K562 (cell line): Measurements from ENCODE around the gene ARHGEF7. TPM values are rescaled to one million over a fixed set of nuclear protein-coding genes. Genes with fewer than 3 reads are reported as not detected.

Source experiments
- ATAC-seq: fragments of 200-7000 bp; cut with Tn5 transposase; 3 replicates; pipeline ENCODE4 v1.9.1; 2020; ENCODE audit warnings: moderate library complexity
- BruUV-seq: library from RNA; stranded (reverse); fragments of 400-500 nt; replicated peaks from 2 replicates; lab custom pipeline; 2021; lab: Mats Ljungman, UMichigan
- CTCF ChIA-PET: fragments of 300-600 bp; formaldehyde crosslinking; extraction: SDS; loops from one replicate; lab custom pipeline; 2021; ENCODE audit warnings: low intra/inter-chr PET ratio; lab: Yijun Ruan, JAX
- POLR2A ChIA-PET: fragments of 300-600, 350-650 bp; sonication (Branson Sonifier 250); formaldehyde crosslinking; extraction: SDS; loops from one replicate; lab custom pipeline; 2021; ENCODE audit warnings: antibody characterized with exemption, inconsistent platforms; lab: Yijun Ruan, JAX
- DNase-seq, 4 experiments: peaks; one replicate each; pipeline versions ENCODE4 v3.0.0 to v3.0.0-alpha.2; 2011 to 2018; ENCODE audit warnings: low spot score in 3 of 4, mixed read lengths in 3 of 4; ENCODE audit errors: extremely low read depth in 1 of 4
- FAIRE-seq: peaks from 2 replicates; lab custom pipeline; 2011; peaks lifted over from hg19 to GRCh38; lab: Jason Lieb, UNC
- H2AFZ ChIP-seq: 2 replicates; pipeline ENCODE4 v1.6.0; 2011; ENCODE audit warnings: low read depth, low read length, control low read depth, inconsistent platforms
- H3K27ac ChIP-seq: fragments of 200-600 bp; 3 replicates; pipeline ENCODE4 v1.8.0; 2011; ENCODE audit warnings: low read depth, mild to moderate bottlenecking, control low read depth, inconsistent platforms, low read length, moderate library complexity, mixed read lengths; ENCODE audit errors: extremely low read depth
- H3K27me3 ChIP-seq, 2 experiments: fragments of 300-600 bp in 1 of 2; 2 replicates in 1 of 2; 3 replicates in 1 of 2; pipeline versions ENCODE4 v1.6.0 to v1.8.0; 2011; ENCODE audit warnings: inconsistent platforms in 2 of 2, low read length in 2 of 2, mild to moderate bottlenecking in 1 of 2, mixed read lengths in 1 of 2, moderate library complexity in 1 of 2; ENCODE audit not compliant: control insufficient read depth in 2 of 2, insufficient read depth in 2 of 2
- H3K36me3 ChIP-seq: fragments of 300-600 bp; 3 replicates; pipeline ENCODE4 v1.8.0; 2011; ENCODE audit warnings: mild to moderate bottlenecking, low read length, inconsistent platforms; ENCODE audit not compliant: control insufficient read depth, insufficient read depth
- H3K4me1 ChIP-seq, 2 experiments: fragments of 200-600 bp in 1 of 2; replicated peaks in 1 of 2; 2 replicates in 1 of 2; 3 replicates in 1 of 2; pipeline versions ENCODE4 v1.5.1 to v1.8.0; 2011; ENCODE audit warnings: inconsistent platforms in 2 of 2, low read length in 2 of 2, mild to moderate bottlenecking in 1 of 2, mixed read lengths in 1 of 2, moderate library complexity in 1 of 2; ENCODE audit not compliant: control insufficient read depth in 2 of 2, insufficient read depth in 2 of 2
- H3K4me2 ChIP-seq: 2 replicates; pipeline ENCODE4 v1.6.1; 2011; ENCODE audit warnings: low read length, control low read depth, inconsistent platforms, mixed read lengths; ENCODE audit not compliant: insufficient read depth
- H3K4me3 ChIP-seq: fragments of 200-600 bp; sonication (generic), shearing (Covaris generic); 2 replicates; pipeline ENCODE4 v1.5.1; 2016; ENCODE audit warnings: control low read depth, inconsistent platforms
- H3K79me2 ChIP-seq: fragments of 200-600 bp; 3 replicates; pipeline ENCODE4 v1.8.0; 2011; ENCODE audit warnings: low read length, inconsistent platforms; ENCODE audit not compliant: control insufficient read depth, insufficient read depth
- H3K9ac ChIP-seq, 2 experiments: 2 replicates each; pipeline versions ENCODE4 v1.6.0 to v1.6.1; 2011; ENCODE audit warnings: low read depth in 2 of 2, low read length in 2 of 2, control low read depth in 1 of 2, inconsistent platforms in 1 of 2, mild to moderate bottlenecking in 1 of 2, mixed read lengths in 1 of 2; ENCODE audit not compliant: insufficient read depth in 1 of 2
- H3K9me1 ChIP-seq: one replicate; pipeline ENCODE4 v1.6.0; 2011; ENCODE audit warnings: inconsistent platforms, mild to moderate bottlenecking, low read length, moderate library complexity; ENCODE audit not compliant: control insufficient read depth, insufficient read depth
- H3K9me3 ChIP-seq: replicated peaks from 2 replicates; pipeline ENCODE4 v1.5.1; 2011; ENCODE audit warnings: low read depth, low read length, inconsistent platforms; ENCODE audit not compliant: control insufficient read depth, insufficient read depth
- H4K20me1 ChIP-seq: replicated peaks from 2 replicates; pipeline ENCODE4 v1.6.1; 2011; ENCODE audit warnings: low read length, inconsistent platforms, mixed read lengths; ENCODE audit not compliant: control insufficient read depth, insufficient read depth
- BRD4 ChIP-seq: fragments of 200-600 bp; sonication (generic); IDR thresholded peaks from 2 replicates; pipeline ENCODE4 v1.6.1; 2017; ENCODE audit warnings: inconsistent platforms
- EHMT2 ChIP-seq: fragments of 450-650 bp; IDR thresholded peaks from 2 replicates; pipeline ENCODE4 v1.6.1; 2018; ENCODE audit warnings: antibody characterized with exemption
- FUS ChIP-seq: fragments of 200-400 bp; formaldehyde crosslinking; optimal IDR thresholded peaks from 2 replicates; pipeline ENCODE3; 2017; ENCODE audit warnings: low read depth, low read length
- KHSRP ChIP-seq: fragments of 450-650 bp; IDR thresholded peaks from 2 replicates; pipeline ENCODE4 v1.6.1; 2017
- MTF1 ChIP-seq: fragments of 250-450 bp; sonication (Bioruptor Pico); IDR thresholded peaks from 2 replicates; pipeline ENCODE4 v1.9.0; 2021; ENCODE audit warnings: moderate library complexity, mild to moderate bottlenecking, inconsistent platforms, borderline replicate concordance
- NCOA4 ChIP-seq: fragments of 450-650 bp; IDR thresholded peaks from 2 replicates; pipeline ENCODE4 v1.6.1; 2018; ENCODE audit warnings: mild to moderate bottlenecking; ENCODE audit not compliant: partially characterized antibody
- PCBP1 ChIP-seq: fragments of 200-400 bp; formaldehyde crosslinking; IDR thresholded peaks from 2 replicates; pipeline ENCODE4 v1.6.1; 2018; ENCODE audit warnings: mild to moderate bottlenecking, low read depth, low read length; ENCODE audit not compliant: poor library complexity, severe bottlenecking
- PRMT5 ChIP-seq: sonication (generic); formaldehyde crosslinking; IDR thresholded peaks from 2 replicates; pipeline ENCODE4 v1.5.0; 2020; ENCODE audit warnings: missing genetic modification reagents
- TAF7 ChIP-seq: fragments of 450-650 bp; IDR thresholded peaks from 2 replicates; pipeline ENCODE4 v1.6.1; 2016; ENCODE audit warnings: missing genetic modification characterization, missing compliant biosample characterization
- TSC22D4 ChIP-seq: fragments of 450-650 bp; IDR thresholded peaks from 2 replicates; pipeline ENCODE4 v1.6.1; 2016; ENCODE audit warnings: missing genetic modification characterization, missing biosample characterization, control low read depth
- ZC3H8 ChIP-seq: fragments of 450-650 bp; IDR thresholded peaks from 2 replicates; pipeline ENCODE4 v1.6.1; 2017
- ZNF316 ChIP-seq: fragments of 450-650 bp; IDR thresholded peaks from 2 replicates; pipeline ENCODE4 v1.6.1; 2016
- WGBS: fragments of 100-300 bp; shearing (Covaris generic); methylation state at CpG from one replicate; pipeline ENCODE4 v1.1.6; 2016; ENCODE audit warnings: low coverage, mixed read lengths; ENCODE audit not compliant: insufficient coverage; ENCODE audit errors: missing lambda C conversion rate; 5-methylcytosine and 5-hydroxymethylcytosine counted together
- in situ Hi-C: fragments of 300-500 bp; cut with MboI; formaldehyde crosslinking; loops from 4 replicates; pipeline ENCODE4 v1.15.0; 2018; ENCODE audit warnings: inconsistent platforms, mixed read lengths
- intact Hi-C: fragments of 100-400 bp; cut with micrococcal nuclease; formaldehyde crosslinking; loops from 2 replicates; pipeline ENCODE4 v1.14.2; 2022
- polyA plus RNA-seq, 8 experiments: library from polyadenylated mRNA; depleted of rRNA in 4 of 8; stranded (reverse) in 5 of 8; unstranded in 3 of 8; fragments of >200 nt; fragmentation: Nextera tagmentation in 2 of 8; fragmentation: Illumina TruSeq in 1 of 8; extraction: Ambion mirVana in 2 of 8; extraction: Trizol in 1 of 8; gene quantifications; 2 replicates each; pipeline versions ENCODE4 v1.2.1 to v1.2.3, GENCODE V29; 2011 to 2014; ENCODE audit warnings: inconsistent platforms in 1 of 8, missing spikeins in 1 of 8
- total RNA-seq, 7 experiments: library from RNA; depleted of rRNA in 6 of 7; stranded (reverse); fragments of >200 nt in 6 of 7; fragmentation: Illumina TruSeq in 2 of 7; extraction: Trizol in 2 of 7; gene quantifications; 2 replicates each; pipeline versions ENCODE4 v1.2.1 to v1.2.3, GENCODE V29; 2011 to 2021; ENCODE audit warnings: low replicate concordance in 1 of 7
- TF ChIP-seq, protein P1 (sequence below): sonication (generic); formaldehyde crosslinking; IDR thresholded peaks from 2 replicates; pipeline ENCODE4 v1.8.0; 2022; ENCODE audit warnings: mild to moderate bottlenecking, missing genetic modification reagents

Gene ARHGEF7
- total and polyA plus RNA-seq, 9 of the 15 experiments (the other 6 are each of a cell fraction or from before 2014, with no cell fraction given), result 2.1 to 26.8 (median 17.5) TPM

DNA sequence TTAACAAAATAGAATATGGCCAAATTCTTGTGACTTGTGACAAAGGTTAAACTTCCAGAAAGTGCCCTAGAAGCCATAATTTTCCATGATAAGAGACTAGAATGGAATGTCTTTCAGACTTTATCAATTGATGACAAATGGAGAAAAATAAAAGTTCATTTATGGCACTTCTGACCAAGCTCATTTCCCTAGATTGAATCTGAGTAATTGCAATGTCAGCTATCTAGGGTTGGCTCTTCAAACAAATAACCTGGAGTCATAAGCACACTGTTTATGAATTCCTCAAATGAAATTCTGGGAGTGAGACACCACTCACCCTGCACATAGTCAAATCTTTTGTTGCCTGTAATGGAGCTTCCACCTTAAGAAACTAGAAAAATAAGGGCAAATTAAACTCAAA lies 11.4 kb downstream of the ARHGEF7 start:
- H4K20me1 ChIP-seq, result no peaks in the 10 kb centered on the region
- no peaks in the 10 kb centered on the region for H3K36me3 ChIP-seq
- no peaks in the 10 kb centered on the region for H3K9me1 ChIP-seq
- H2AFZ ChIP-seq, result no peak overlapping the region
- ChIA-PET CTCF (no interaction called here), POLR2A (no interaction called here)
- H3K27ac ChIP-seq, result no peak overlapping the region
- ATAC-seq, result no peak
- no peak overlapping the region for H3K4me2 ChIP-seq
- DNase-seq, result no peak
- FAIRE-seq, result no peak
- H3K9ac ChIP-seq, result no peak overlapping the region
- H3K79me2 ChIP-seq, result no peaks in the 10 kb centered on the region
- no TSS peak for BruUV-seq
- no peak overlapping the region for H3K4me3 ChIP-seq
- TF ChIP-seq NCOA4 (no peak), ZNF316 (peak; percentile 58)
- TF ChIP-seq, all 486 proteins: peak for 1
- Histone ChIP-seq H3K27me3 (peaks cover 3 to 38% of the 10 kb centered on the region in 2 experiments; a peak in 4 of 5 replicates), H3K4me1 (no peaks in the 10 kb centered on the region; a peak in 1 of 5 replicates), H3K9me3 (no peaks in the 10 kb centered on the region)
- intact Hi-C loops (no loop called here), in situ Hi-C loops (no loop called here)

DNA sequence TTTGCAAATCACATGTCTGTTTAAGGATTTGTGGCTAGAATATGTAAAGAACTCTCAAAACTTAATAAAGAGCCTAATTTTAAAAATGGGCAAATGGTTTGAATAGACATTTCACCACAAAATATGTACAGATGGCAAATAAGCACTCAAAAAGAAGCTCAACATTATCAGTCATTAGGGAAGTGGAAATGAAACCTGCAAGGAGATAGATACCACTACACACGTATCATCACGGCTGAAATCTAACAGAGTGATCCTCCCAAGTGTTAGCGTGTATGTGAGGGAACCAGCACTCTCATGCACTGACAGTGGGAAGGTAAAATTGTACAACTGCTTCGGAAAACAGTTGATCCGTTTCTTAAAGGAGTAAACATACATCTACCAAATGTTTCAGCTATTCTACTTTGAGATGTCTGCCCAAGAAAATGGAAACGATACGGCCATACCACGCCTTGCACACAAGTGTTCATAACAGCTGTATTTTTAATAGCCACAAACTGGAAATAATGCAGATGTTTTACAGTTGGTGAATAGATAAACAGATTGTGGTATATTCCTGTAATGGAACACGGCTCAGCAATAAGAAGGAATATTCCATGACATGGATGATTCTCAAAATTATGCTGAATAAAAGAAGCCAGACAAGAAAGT lies 14.5 kb downstream of the ARHGEF7 start:
- CTCF ChIA-PET, result no interaction called here
- no peak for FAIRE-seq
- TF ChIP-seq TSC22D4 (no peak), PRMT5 (CRISPR knock-in tag) (no peak), TAF7 (tag) (no peak), PCBP1 (no peak), ZC3H8 (no peak), FUS (no peak), KHSRP (no peak), EHMT2 (no peak), MTF1 (CRISPR knock-in tag) (no peak), BRD4 (no peak)
- TF ChIP-seq, protein P1, sequence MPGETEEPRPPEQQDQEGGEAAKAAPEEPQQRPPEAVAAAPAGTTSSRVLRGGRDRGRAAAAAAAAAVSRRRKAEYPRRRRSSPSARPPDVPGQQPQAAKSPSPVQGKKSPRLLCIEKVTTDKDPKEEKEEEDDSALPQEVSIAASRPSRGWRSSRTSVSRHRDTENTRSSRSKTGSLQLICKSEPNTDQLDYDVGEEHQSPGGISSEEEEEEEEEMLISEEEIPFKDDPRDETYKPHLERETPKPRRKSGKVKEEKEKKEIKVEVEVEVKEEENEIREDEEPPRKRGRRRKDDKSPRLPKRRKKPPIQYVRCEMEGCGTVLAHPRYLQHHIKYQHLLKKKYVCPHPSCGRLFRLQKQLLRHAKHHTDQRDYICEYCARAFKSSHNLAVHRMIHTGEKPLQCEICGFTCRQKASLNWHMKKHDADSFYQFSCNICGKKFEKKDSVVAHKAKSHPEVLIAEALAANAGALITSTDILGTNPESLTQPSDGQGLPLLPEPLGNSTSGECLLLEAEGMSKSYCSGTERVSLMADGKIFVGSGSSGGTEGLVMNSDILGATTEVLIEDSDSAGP (CRISPR knock-in tag), result no peak

More for the DNA sequence above, 14.5 kb downstream of the ARHGEF7 start:
- Histone ChIP-seq H3K9me1 (no peaks in the 10 kb centered on the region), H3K79me2 (no peaks in the 10 kb centered on the region), H2AFZ (no peak overlapping the region), H3K27ac (no peak overlapping the region), H3K4me2 (no peak overlapping the region), H3K36me3 (no peaks in the 10 kb centered on the region), H3K27me3 (peaks cover 0 to 12% of the 10 kb centered on the region in 2 experiments; a peak in 2 of 5 replicates), H3K4me3 (no peak overlapping the region), H3K9ac (no peak overlapping the region), H3K9me3 (no peaks in the 10 kb centered on the region), H3K4me1 (no peaks in the 10 kb centered on the region; a peak in 1 of 5 replicates), H4K20me1 (no peaks in the 10 kb centered on the region)
- POLR2A ChIA-PET, result interaction anchor here (0.7 kb wide), 1 partner anchor 415 kb away, joined by 3 read pairs; no protein-coding TSS in a partner anchor
- intact Hi-C loops, result no loop called here
- in situ Hi-C loops, result no loop called here
- no peak for DNase-seq
- 0% methylated on average over 9 of the region's 9 CpGs for WGBS
- no peak for ATAC-seq
- no TSS peak for BruUV-seq
